Uterus (tissue), 4 donors: ENCODE measurements around the gene TMEM237. TPM values are rescaled to one million over a fixed set of nuclear protein-coding genes. Genes with fewer than 3 reads are reported as not detected.

ENCODE experiments used
- DNase-seq, 2 donors: peaks; one replicate each; pipeline ENCODE4 v3.0.0-alpha.2; 2019 to 2020
- H3K27ac ChIP-seq, 2 donors: fragments of 200-600 bp; sonication (generic); 1 replicate in 1 of 2; 2 replicates in 1 of 2; pipeline ENCODE4 v1.5.1; 2016 to 2018
- H3K27me3 ChIP-seq, 2 donors: fragments of 200-600 bp; sonication (generic); one replicate each; pipeline ENCODE4 v1.5.1; 2018 to 2019; ENCODE audit warnings: control low read depth in 1 of 2
- H3K36me3 ChIP-seq, 2 donors: fragments of 200-600 bp; sonication (generic); one replicate each; pipeline ENCODE4 v1.5.1; 2019; ENCODE audit warnings: control low read depth in 1 of 2
- H3K4me1 ChIP-seq, 2 donors: fragments of 200-600 bp; sonication (generic); one replicate each; pipeline ENCODE4 v1.5.1; 2018 to 2019; ENCODE audit warnings: control low read depth in 1 of 2
- H3K4me3 ChIP-seq, 2 donors: fragments of 200-600 bp; sonication (generic); 1 replicate in 1 of 2; 2 replicates in 1 of 2; pipeline ENCODE4 v1.5.1; 2018 to 2019; ENCODE audit warnings: mild to moderate bottlenecking in 1 of 2
- H3K9me3 ChIP-seq, 2 donors: fragments of 200-600 bp; sonication (generic); one replicate each; pipeline ENCODE4 v1.5.1; 2019; ENCODE audit warnings: control low read depth in 1 of 2
- CTCF ChIP-seq, 4 experiments: fragments of 200-600 bp in 2 of 4; fragments of 450-650 bp in 2 of 4; sonication (generic) in 2 of 4; IDR thresholded peaks; one replicate each; pipeline ENCODE4 v1.5.1; 2016 to 2019; ENCODE audit warnings: antibody characterized with exemption in 4 of 4, mild to moderate bottlenecking in 2 of 4, moderate library complexity in 1 of 4
- POLR2A ChIP-seq, 2 donors: fragments of 450-650 bp; IDR thresholded peaks; one replicate each; pipeline ENCODE4 v1.6.1; 2016; ENCODE audit warnings: antibody characterized with exemption in 2 of 2, mild to moderate bottlenecking in 1 of 2, moderate library complexity in 1 of 2
- intact Hi-C: fragments of 100-400 bp; cut with DNase I; formaldehyde crosslinking; loops from one replicate; pipeline ENCODE4 v1.15.1; 2023; ENCODE audit warnings: low total_unique reads
- total RNA-seq, 4 donors: library from RNA; depleted of rRNA in 3 of 4; stranded (reverse); fragments of >200 nt in 3 of 4; gene quantifications; one replicate each; pipeline versions ENCODE4 v1.1.0 to v1.2.4, GENCODE V29; 2014 to 2023
- donor health status: DM: yes; HTN: yes; CAD: no.

Gene TMEM237
- total RNA-seq, 4 donors from 2014 or later, result 7.2 to 52.1 (median 26.0) TPM

GRCh38 chr2:201664334-201664733 is 21.0 kb upstream of the TMEM237 start:
- H3K36me3 ChIP-seq, result no peaks in the 10 kb centered on the region
- TF ChIP-seq POLR2A (IDR thresholded peaks at IDR 0.05) (no peak), CTCF (IDR thresholded peaks at IDR 0.05) (no peak)
- no peaks in the 10 kb centered on the region for H3K4me1 ChIP-seq
- H3K4me3 ChIP-seq, result no peak overlapping the region
- no peaks in the 10 kb centered on the region for H3K9me3 ChIP-seq
- intact Hi-C loops, result no loop called here
- H3K27me3 ChIP-seq, result no peaks in the 10 kb centered on the region
- H3K27ac ChIP-seq, result no peak overlapping the region
- no peak for DNase-seq

GRCh38 chr2:201661366-201661765 is 18.1 kb upstream of the TMEM237 start:
- Histone ChIP-seq H3K9me3 (no peaks in the 10 kb centered on the region), H3K27ac (no peak overlapping the region), H3K4me1 (no peaks in the 10 kb centered on the region), H3K27me3 (no peaks in the 10 kb centered on the region), H3K36me3 (no peaks in the 10 kb centered on the region), H3K4me3 (no peak overlapping the region)
- no peak for DNase-seq
- intact Hi-C loops, result no loop called here
- no peak for TF ChIP-seq POLR2A (IDR thresholded peaks at IDR 0.05)
- TF ChIP-seq CTCF (IDR thresholded peaks at IDR 0.05), result no peak

- Histone ChIP-seq H3K27ac (no peak overlapping the region), H3K27me3 (no peaks in the 10 kb centered on the region), H3K4me1 (no peaks in the 10 kb centered on the region), H3K36me3 (no peaks in the 10 kb centered on the region), H3K4me3 (no peak overlapping the region), H3K9me3 (no peaks in the 10 kb centered on the region)
- no peak for DNase-seq
- intact Hi-C loops, result no loop called here
- TF ChIP-seq POLR2A (IDR thresholded peaks at IDR 0.05), result no peak
- no peak for TF ChIP-seq CTCF (IDR thresholded peaks at IDR 0.05)
Observed at GRCh38 chr2:201660293-201660895, 17.1 kb upstream of the TMEM237 start.

GRCh38 chr2:201656740-201657139 is 13.4 kb upstream of the TMEM237 start:
- Histone ChIP-seq H3K9me3 (no peaks in the 10 kb centered on the region), H3K4me1 (no peaks in the 10 kb centered on the region), H3K36me3 (no peaks in the 10 kb centered on the region), H3K4me3 (no peak overlapping the region), H3K27me3 (no peaks in the 10 kb centered on the region), H3K27ac (no peak overlapping the region)
- TF ChIP-seq POLR2A (IDR thresholded peaks at IDR 0.05) (no peak), CTCF (IDR thresholded peaks at IDR 0.05) (no peak)
- DNase-seq, result no peak
- intact Hi-C loops, result no loop called here

- H3K9me3 ChIP-seq, result no peaks in the 10 kb centered on the region
- no peak overlapping the region for H3K4me3 ChIP-seq
- intact Hi-C loops, result no loop called here
- TF ChIP-seq POLR2A (IDR thresholded peaks at IDR 0.05), result no peak
- TF ChIP-seq CTCF (IDR thresholded peaks at IDR 0.05), result no peak
- no peak overlapping the region for H3K27ac ChIP-seq
- no peaks in the 10 kb centered on the region for H3K4me1 ChIP-seq
- DNase-seq, result no peak
- no peaks in the 10 kb centered on the region for H3K27me3 ChIP-seq
- H3K36me3 ChIP-seq, result no peaks in the 10 kb centered on the region
Observed at GRCh38 chr2:201656102-201656501, 12.8 kb upstream of the TMEM237 start.
